HFF-Myc (cell line): ENCODE data around the gene RORB.

Source experiments
- DNase-seq: peaks from one replicate; pipeline ENCODE4 v3.0.0-alpha.2; 2011; ENCODE audit warnings: low read depth; ENCODE audit errors: extremely low read depth
- H3K4me3 ChIP-seq: replicated peaks from 2 replicates; pipeline ENCODE4 v1.5.1; 2011; ENCODE audit warnings: low read depth, mild to moderate bottlenecking, control low read depth, low read length
- TF ChIP-seq, protein P1 (sequence below): IDR thresholded peaks from 2 replicates; pipeline ENCODE4 v1.5.1; 2012; ENCODE audit warnings: mild to moderate bottlenecking, low read depth, low read length, control low read depth; ENCODE audit errors: missing control alignments

Gene RORB

GRCh38 chr9:74643303-74643923, 146.3 kb downstream of the RORB start:
- no peak overlapping the region for H3K4me3 ChIP-seq
- no peak for DNase-seq
- TF ChIP-seq, protein P1, sequence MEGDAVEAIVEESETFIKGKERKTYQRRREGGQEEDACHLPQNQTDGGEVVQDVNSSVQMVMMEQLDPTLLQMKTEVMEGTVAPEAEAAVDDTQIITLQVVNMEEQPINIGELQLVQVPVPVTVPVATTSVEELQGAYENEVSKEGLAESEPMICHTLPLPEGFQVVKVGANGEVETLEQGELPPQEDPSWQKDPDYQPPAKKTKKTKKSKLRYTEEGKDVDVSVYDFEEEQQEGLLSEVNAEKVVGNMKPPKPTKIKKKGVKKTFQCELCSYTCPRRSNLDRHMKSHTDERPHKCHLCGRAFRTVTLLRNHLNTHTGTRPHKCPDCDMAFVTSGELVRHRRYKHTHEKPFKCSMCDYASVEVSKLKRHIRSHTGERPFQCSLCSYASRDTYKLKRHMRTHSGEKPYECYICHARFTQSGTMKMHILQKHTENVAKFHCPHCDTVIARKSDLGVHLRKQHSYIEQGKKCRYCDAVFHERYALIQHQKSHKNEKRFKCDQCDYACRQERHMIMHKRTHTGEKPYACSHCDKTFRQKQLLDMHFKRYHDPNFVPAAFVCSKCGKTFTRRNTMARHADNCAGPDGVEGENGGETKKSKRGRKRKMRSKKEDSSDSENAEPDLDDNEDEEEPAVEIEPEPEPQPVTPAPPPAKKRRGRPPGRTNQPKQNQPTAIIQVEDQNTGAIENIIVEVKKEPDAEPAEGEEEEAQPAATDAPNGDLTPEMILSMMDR: no peak

DNA sequence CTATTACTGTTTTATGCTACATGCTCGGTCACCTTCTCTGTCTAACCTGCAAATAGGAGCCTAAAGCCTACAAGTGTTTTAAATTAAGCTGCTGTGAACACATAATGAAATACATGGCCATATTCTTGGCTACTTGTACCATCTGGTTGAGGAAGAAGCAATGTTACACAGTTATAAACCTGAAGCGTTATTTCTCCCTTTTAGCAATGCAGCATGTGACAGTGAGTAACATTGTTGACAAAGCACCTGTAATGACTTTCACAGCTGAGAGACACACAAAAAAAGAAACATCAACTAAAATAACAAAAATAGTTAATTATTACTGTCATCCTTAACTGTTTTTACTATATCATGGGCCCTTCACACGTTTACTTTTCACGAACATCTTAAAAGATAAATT, 146.9 kb downstream of the RORB start:
- TF ChIP-seq, protein P1: no peak
- no peak overlapping the region for H3K4me3 ChIP-seq
- no peak for DNase-seq

GRCh38 chr9:74645007-74645639, 148.0 kb downstream of the RORB start:
- peak; percentile 6 for DNase-seq
- H3K4me3 ChIP-seq: no peak overlapping the region
- TF ChIP-seq, protein P1: peak; percentile 52

DNA sequence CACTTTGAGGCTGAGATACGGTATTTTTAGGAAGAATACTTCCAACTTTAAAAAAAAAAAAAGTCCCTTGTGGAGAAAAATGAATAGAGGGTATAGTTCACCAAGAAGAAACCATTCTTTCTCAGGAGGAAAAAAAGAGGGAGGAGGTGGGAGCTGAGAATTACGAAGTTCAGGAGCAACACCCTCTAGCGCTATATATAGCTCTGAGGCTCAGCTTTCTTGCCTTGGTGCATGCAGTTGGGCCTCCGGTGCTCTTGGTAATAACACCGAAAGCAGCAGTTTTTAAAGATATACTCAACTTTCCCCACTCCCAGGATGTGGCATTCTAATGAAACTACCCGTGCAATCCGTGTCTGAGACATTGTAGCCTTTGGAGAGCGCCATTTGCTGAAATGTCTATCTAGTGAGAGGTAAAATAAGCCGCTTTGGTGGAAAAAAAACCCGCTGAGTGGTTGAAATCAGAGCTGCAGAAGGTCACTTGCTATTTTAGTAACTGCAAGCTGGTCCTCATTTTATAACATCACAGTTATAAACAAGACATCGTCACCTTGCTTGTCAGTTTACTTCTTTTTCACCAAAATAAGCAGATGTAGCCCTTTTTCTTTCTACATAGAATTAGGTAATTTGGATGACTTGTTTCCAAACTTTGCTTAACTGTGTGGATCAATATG, 156.4 kb downstream of the RORB start:
- no peak for DNase-seq
- no peak overlapping the region for H3K4me3 ChIP-seq
- TF ChIP-seq, protein P1: no peak

GRCh38 chr9:74662674-74663073, 165.5 kb downstream of the RORB start:
- no peak for DNase-seq
- TF ChIP-seq, protein P1: no peak
- no peak overlapping the region for H3K4me3 ChIP-seq

- DNase-seq: no peak
- TF ChIP-seq, protein P1: no peak
- H3K4me3 ChIP-seq: no peak overlapping the region
Measured at GRCh38 chr9:74663439-74663838, 166.3 kb downstream of the RORB start.
